ENCODE results near the gene DLST. TPM values are rescaled to one million over a fixed set of nuclear protein-coding genes. Genes with fewer than 3 reads are reported as not detected.
A peak's percentile ranks its signal among the peaks of the same experiment; 100 is the strongest.

The DLST gene
- total RNA-seq, 2 experiments from 2014 or later = 74.4 to 95.7 TPM

DNA sequence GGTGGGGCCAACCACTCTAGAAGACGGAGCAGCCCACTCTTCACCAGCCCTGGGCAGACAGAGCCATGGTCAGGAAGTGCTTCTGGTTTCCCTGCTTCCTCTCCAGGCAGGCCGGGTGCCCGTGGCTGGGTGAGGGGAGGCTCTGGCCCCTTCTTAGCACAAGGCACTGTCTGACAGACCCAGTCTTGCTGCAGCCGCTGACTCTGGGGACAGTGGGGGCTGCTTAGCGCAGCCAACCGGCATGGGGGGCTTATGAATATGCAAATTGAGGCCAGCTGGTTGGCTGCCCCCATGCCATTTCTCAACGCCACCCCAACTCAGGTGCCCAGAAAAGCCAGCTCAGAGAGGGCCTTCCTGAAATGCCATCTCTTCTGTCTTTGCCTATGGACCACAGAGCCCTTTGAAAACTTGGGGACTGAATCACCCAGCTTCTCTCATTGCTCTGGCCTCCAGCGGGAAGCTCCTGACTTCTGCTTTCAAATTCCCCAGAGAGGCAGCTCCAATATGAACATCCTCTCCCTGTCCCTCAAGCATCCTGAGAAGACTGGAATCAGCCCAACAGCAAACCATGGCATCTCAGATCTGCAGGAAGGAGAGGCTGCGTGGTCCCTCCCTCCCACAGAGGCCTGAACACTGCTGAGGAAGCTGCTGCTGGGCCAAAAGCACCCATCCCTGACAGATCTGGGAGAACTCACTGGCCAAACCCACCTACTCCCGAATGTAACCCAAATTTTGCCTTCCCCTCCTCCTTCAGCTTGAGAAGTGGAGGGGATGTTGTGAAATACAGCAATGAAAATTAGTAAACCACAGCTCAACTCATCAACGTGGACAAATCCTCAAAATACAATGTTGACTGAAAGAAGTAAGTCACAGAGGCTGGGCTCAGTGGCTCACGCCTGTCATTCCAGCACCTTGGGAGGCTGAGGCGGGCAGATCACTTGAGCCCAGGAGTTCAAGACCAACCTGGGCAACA lies 5.5 kb upstream of the DLST start, which contains the start of gene PROX2:
PROX2 (minus strand) TSS at position 205 of the 973 bp plus-strand sequence. CDS start 12,311 bp downstream, outside the sequence.
- Histone ChIP-seq H3K4me3 (ENCODE audit: low read depth, low read length, poor library complexity, severe bottlenecking) (peak within 1 kb of the TSS; percentile 33), H2AFZ (ENCODE audit: low read length) (peak within 1 kb of the TSS; percentile 94), H3K27ac (ENCODE audit: low read depth, low read length, poor library complexity, severe bottlenecking) (no peak within 1 kb of the TSS), H3K9me3 (ENCODE audit: low read length) (no peaks in the 10 kb centered on the region), H3K79me2 (ENCODE audit: insufficient read depth, low read depth, low read length) (no peaks in the 10 kb centered on the region), H3K4me2 (ENCODE audit: low read length) (peak within 1 kb of the TSS; percentile 49), H3K9me2 (ENCODE audit: insufficient read depth, low read length) (no peaks in the 10 kb centered on the region), H4K20me1 (ENCODE audit: insufficient read depth, low read length) (no peaks in the 10 kb centered on the region), H3K36me3 (ENCODE audit: insufficient read depth, low read length) (no peaks in the 10 kb centered on the region), H3K4me1 (ENCODE audit: insufficient read depth, low read length, poor library complexity, severe bottlenecking) (peaks cover 32% of the 10 kb centered on the region)
- TF ChIP-seq, protein P1, sequence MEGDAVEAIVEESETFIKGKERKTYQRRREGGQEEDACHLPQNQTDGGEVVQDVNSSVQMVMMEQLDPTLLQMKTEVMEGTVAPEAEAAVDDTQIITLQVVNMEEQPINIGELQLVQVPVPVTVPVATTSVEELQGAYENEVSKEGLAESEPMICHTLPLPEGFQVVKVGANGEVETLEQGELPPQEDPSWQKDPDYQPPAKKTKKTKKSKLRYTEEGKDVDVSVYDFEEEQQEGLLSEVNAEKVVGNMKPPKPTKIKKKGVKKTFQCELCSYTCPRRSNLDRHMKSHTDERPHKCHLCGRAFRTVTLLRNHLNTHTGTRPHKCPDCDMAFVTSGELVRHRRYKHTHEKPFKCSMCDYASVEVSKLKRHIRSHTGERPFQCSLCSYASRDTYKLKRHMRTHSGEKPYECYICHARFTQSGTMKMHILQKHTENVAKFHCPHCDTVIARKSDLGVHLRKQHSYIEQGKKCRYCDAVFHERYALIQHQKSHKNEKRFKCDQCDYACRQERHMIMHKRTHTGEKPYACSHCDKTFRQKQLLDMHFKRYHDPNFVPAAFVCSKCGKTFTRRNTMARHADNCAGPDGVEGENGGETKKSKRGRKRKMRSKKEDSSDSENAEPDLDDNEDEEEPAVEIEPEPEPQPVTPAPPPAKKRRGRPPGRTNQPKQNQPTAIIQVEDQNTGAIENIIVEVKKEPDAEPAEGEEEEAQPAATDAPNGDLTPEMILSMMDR (conservative IDR thresholded peaks at IDR 0.05; ENCODE audit: low read length) = no peak
- no peak for TF ChIP-seq EZH2phosphoT487 (IDR thresholded peaks at IDR 0.05; ENCODE audit: borderline replicate concordance, low read depth, low read length)
- intact Hi-C loops (cut with micrococcal nuclease; ENCODE audit: unreplicated experiment) = no loop called here
- POLR2A ChIA-PET = interaction anchor here (0.6 to 1.4 kb wide), 9 partner anchors 13 to 929 kb away, joined by 3 to 5 read pairs (median 3); partner anchors contain the start of gene RPS6KL1
- no TSS peak for BruUV-seq (replicated peaks)
- CTCF ChIA-PET (ENCODE audit: unreplicated experiment) = interaction anchor here (2.0 kb wide), 1 partner anchor 15 kb away, joined by 7 read pairs; no protein-coding TSS in a partner anchor
- DNase-seq (ENCODE audit: low spot score) = peak; percentile 51

GRCh38 chr14:74879427-74880182 lies 2.1 kb upstream of the DLST start:
- peaks cover 15% of the 10 kb centered on the region for H4K20me1 ChIP-seq (ENCODE audit: insufficient read depth, low read length)
- H2AFZ ChIP-seq (ENCODE audit: low read length) = peak overlapping the region; percentile 55
- H3K27ac ChIP-seq (ENCODE audit: low read depth, low read length, poor library complexity, severe bottlenecking) = no peak overlapping the region
- peaks cover 28% of the 10 kb centered on the region for H3K79me2 ChIP-seq (ENCODE audit: insufficient read depth, low read depth, low read length)
- POLR2A ChIA-PET = interaction anchor here (0.6 to 2.3 kb wide), 8 partner anchors 8 to 561 kb away, joined by 3 to 11 read pairs (median 4); no protein-coding TSS in a partner anchor
- H3K36me3 ChIP-seq (ENCODE audit: insufficient read depth, low read length) = peaks cover 13% of the 10 kb centered on the region; the same call in 1 of the 2 replicates
- no peak overlapping the region for H3K4me2 ChIP-seq (ENCODE audit: low read length)
- H3K4me1 ChIP-seq (ENCODE audit: insufficient read depth, low read length, poor library complexity, severe bottlenecking) = peaks cover 48% of the 10 kb centered on the region
- DNase-seq (ENCODE audit: low spot score) = no peak
- no TSS peak for BruUV-seq (replicated peaks)
- H3K9me2 ChIP-seq (ENCODE audit: insufficient read depth, low read length) = no peaks in the 10 kb centered on the region
- H3K4me3 ChIP-seq (ENCODE audit: low read depth, low read length, poor library complexity, severe bottlenecking) = no peak overlapping the region
- TF ChIP-seq, protein P1 (conservative IDR thresholded peaks at IDR 0.05; ENCODE audit: low read length) = no peak
- TF ChIP-seq EZH2phosphoT487 (IDR thresholded peaks at IDR 0.05; ENCODE audit: borderline replicate concordance, low read depth, low read length) = no peak
- intact Hi-C loops (cut with micrococcal nuclease; ENCODE audit: unreplicated experiment) = no loop called here
- CTCF ChIA-PET (ENCODE audit: unreplicated experiment) = no interaction called here
- H3K9me3 ChIP-seq (ENCODE audit: low read length) = no peaks in the 10 kb centered on the region

All from OCI-LY7 (cell line).